GM19438 (cell line): Measurements from ENCODE around the gene GOLGA6C.
"Not testable (repeated sequence)": the region's sequence is repeated elsewhere in the genome, so short reads cannot be mapped to it uniquely, and the experiment has no call there.

Experiments used
- ATAC-seq: cut with Tn5 transposase; IDR thresholded peaks from one replicate; pipeline ENCODE4 v1.9.1; 2021; ENCODE audit warnings: low read depth; ENCODE audit not compliant: unreplicated experiment

GOLGA6C gene

DNA sequence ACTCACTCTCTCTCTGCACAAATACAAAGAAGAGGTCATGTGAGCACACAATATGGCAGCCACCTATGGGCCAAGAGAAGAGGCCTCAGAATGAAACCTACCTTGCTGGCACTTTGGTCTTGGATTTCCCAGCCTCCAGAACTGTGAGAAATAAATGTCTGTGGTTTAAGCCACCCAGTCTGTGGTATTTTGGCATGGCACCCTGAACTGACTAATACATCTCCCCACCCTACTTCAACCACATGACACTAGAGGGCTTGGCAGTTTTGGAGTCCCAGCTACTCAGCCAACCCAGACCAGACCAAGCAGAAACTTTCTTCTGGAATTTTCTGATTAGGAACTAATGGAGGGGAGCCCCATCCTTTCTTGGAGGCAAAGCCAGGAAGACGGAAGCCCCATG lies 54.4 kb downstream of the GOLGA6C start:
- not testable (repeated sequence) for ATAC-seq

GRCh38 chr15:75313116-75313845 lies 55.1 kb downstream of the GOLGA6C start:
- ATAC-seq = no peak

DNA sequence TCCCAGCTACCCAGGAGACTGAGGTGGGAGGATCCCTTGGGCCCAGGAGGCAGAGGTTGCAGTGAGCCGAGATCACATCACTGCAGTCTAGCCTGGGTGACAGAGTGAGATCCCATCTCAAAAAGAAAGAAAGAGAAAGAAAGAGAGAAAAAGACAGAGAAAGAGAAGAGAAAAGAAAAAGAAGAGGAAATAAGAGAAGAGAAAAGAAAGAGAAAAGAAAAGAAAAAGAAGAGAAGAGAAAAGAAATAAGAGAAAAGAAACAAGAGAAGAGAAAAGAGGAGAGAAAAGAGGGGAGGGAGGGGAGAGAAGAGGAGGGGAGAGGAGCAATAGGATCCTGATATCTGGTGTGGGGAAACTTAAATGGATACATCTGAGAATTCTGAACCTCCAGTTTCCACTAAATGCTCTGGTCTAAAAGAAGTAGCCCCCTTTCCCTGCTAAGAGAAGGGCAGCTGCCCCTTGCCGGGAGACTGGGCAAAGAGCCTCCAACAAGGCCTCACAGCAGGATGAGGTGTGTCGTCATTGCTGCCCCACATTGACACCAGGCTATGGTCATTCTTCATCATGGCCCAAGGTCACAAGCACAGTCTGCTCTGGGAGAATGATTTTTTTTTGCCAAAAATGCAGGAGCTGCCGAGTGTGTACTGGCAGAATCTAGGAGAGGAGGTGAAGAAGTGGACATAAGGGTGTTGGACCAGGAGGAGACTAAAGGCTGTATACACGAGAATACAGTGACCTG lies 56.6 kb downstream of the GOLGA6C start:
- ATAC-seq = no peak

- ATAC-seq = not testable (repeated sequence)
Measured at GRCh38 chr15:75319231-75319897, 61.2 kb downstream of the GOLGA6C start.
